H9 (cell line): ENCODE data around the gene ZNF521. TPM values are rescaled to one million over a fixed set of nuclear protein-coding genes. Genes with fewer than 3 reads are reported as not detected.

Experiments
- DNase-seq: peaks from one replicate; pipeline ENCODE4 v3.0.0-alpha.2; 2017
- H2AFZ ChIP-seq: one replicate; pipeline ENCODE4 v1.6.1; 2013; ENCODE audit warnings: mild to moderate bottlenecking, low read length, control low read depth, moderate library complexity
- H2AK5ac ChIP-seq: 2 replicates; pipeline ENCODE4 v1.6.1; 2013; ENCODE audit warnings: low read length, control low read depth, mixed read lengths; ENCODE audit not compliant: insufficient read length
- H2BK120ac ChIP-seq: one replicate; pipeline ENCODE4 v1.6.1; 2013; ENCODE audit warnings: low read depth, mild to moderate bottlenecking, low read length, control low read depth, inconsistent platforms; ENCODE audit not compliant: poor library complexity, severe bottlenecking
- H2BK12ac ChIP-seq: 2 replicates; pipeline ENCODE4 v1.6.1; 2013; ENCODE audit warnings: low read length, control low read depth, mixed read lengths, low read depth; ENCODE audit not compliant: insufficient read length
- H2BK15ac ChIP-seq: 2 replicates; pipeline ENCODE4 v1.6.1; 2013; ENCODE audit warnings: low read depth, low read length, control low read depth
- H2BK20ac ChIP-seq: one replicate; pipeline ENCODE4 v1.6.1; 2013; ENCODE audit warnings: low read depth, mild to moderate bottlenecking, low read length, control low read depth, inconsistent platforms; ENCODE audit not compliant: poor library complexity, severe bottlenecking
- H2BK5ac ChIP-seq: 2 replicates; pipeline ENCODE4 v1.6.1; 2013; ENCODE audit warnings: low read length, control low read depth, mixed read lengths; ENCODE audit not compliant: insufficient read length
- H3K14ac ChIP-seq: 2 replicates; pipeline ENCODE4 v1.6.1; 2013; ENCODE audit warnings: low read length, control low read depth; ENCODE audit not compliant: insufficient read depth
- H3K18ac ChIP-seq: 2 replicates; pipeline ENCODE4 v1.6.1; 2013; ENCODE audit warnings: low read depth, mild to moderate bottlenecking, mixed read lengths, low read length, control low read depth; ENCODE audit not compliant: insufficient read length
- H3K23ac ChIP-seq: 2 replicates; pipeline ENCODE4 v1.6.1; 2013; ENCODE audit warnings: low read length, control low read depth, mixed read lengths, low read depth; ENCODE audit not compliant: insufficient read length
- H3K23me2 ChIP-seq: 2 replicates; pipeline ENCODE4 v1.6.1; 2013; ENCODE audit warnings: low read depth, mild to moderate bottlenecking, mixed read lengths, low read length, control low read depth; ENCODE audit not compliant: insufficient read length, poor library complexity, severe bottlenecking
- H3K27ac ChIP-seq: 2 replicates; pipeline ENCODE4 v1.5.1; 2013; ENCODE audit warnings: low read length, control low read depth, mixed read lengths, low read depth; ENCODE audit not compliant: insufficient read length
- H3K27me3 ChIP-seq: 2 replicates; pipeline ENCODE4 v1.6.1; 2013; ENCODE audit warnings: low read length, control low read depth, inconsistent platforms; ENCODE audit not compliant: insufficient read depth
- H3K4ac ChIP-seq: 2 replicates; pipeline ENCODE4 v1.6.1; 2013; ENCODE audit warnings: low read depth, mild to moderate bottlenecking, control low read depth, inconsistent platforms, low read length, moderate library complexity
- H3K4me1 ChIP-seq: 2 replicates; pipeline ENCODE4 v1.6.1; 2013; ENCODE audit warnings: low read length, control low read depth, inconsistent platforms; ENCODE audit not compliant: insufficient read depth
- H3K4me2 ChIP-seq: 2 replicates; pipeline ENCODE4 v1.6.1; 2013; ENCODE audit warnings: low read length, control low read depth, mixed read lengths; ENCODE audit not compliant: insufficient read length, insufficient read depth
- H3K56ac ChIP-seq: 2 replicates; pipeline ENCODE4 v1.6.1; 2013; ENCODE audit warnings: low read depth, mild to moderate bottlenecking, mixed read lengths, low read length, control low read depth; ENCODE audit not compliant: insufficient read length
- H3K79me1 ChIP-seq: 2 replicates; pipeline ENCODE4 v1.6.1; 2013; ENCODE audit warnings: low read depth, mild to moderate bottlenecking, moderate library complexity, low read length, control low read depth, inconsistent platforms; ENCODE audit not compliant: insufficient read depth, poor library complexity, severe bottlenecking
- H3K79me2 ChIP-seq: 2 replicates; pipeline ENCODE4 v1.6.1; 2013; ENCODE audit warnings: low read length, control low read depth, inconsistent platforms; ENCODE audit not compliant: insufficient read depth
- H3K9ac ChIP-seq: 2 replicates; pipeline ENCODE4 v1.6.1; 2013; ENCODE audit warnings: low read length, control low read depth, mixed read lengths; ENCODE audit not compliant: insufficient read length; ENCODE audit errors: extremely low read depth
- H3K9me3 ChIP-seq: one replicate; pipeline ENCODE4 v1.6.1; 2013; ENCODE audit warnings: low read depth, low read length, inconsistent platforms; ENCODE audit not compliant: control insufficient read depth
- H3T11ph ChIP-seq: one replicate; pipeline ENCODE4 v1.6.1; 2013; ENCODE audit warnings: mild to moderate bottlenecking, low read length, control low read depth, inconsistent platforms
- H4K20me1 ChIP-seq: one replicate; pipeline ENCODE4 v1.6.1; 2013; ENCODE audit not compliant: control insufficient read depth, insufficient read length, insufficient read depth
- H4K5ac ChIP-seq: 2 replicates; pipeline ENCODE4 v1.6.1; 2013; ENCODE audit warnings: low read depth, mild to moderate bottlenecking, mixed read lengths, low read length, control low read depth; ENCODE audit not compliant: insufficient read length
- H4K8ac ChIP-seq: replicated peaks from 2 replicates; pipeline ENCODE4 v1.6.1; 2013; ENCODE audit warnings: low read length, control low read depth, mixed read lengths, low read depth; ENCODE audit not compliant: insufficient read length
- H4K91ac ChIP-seq: 2 replicates; pipeline ENCODE4 v1.6.1; 2013; ENCODE audit warnings: low read depth, mild to moderate bottlenecking, moderate library complexity, mixed read lengths, low read length, control low read depth; ENCODE audit not compliant: insufficient read length
- H3K27ac Mint-ChIP-seq, 3 experiments: 2 replicates in 2 of 3; 3 replicates in 1 of 3; pipeline ENCODE4 v1.8.0; 2020 to 2021; ENCODE audit warnings: mixed read lengths in 3 of 3, mild to moderate bottlenecking in 1 of 3, moderate library complexity in 1 of 3
- H3K27me3 Mint-ChIP-seq: 2 replicates; pipeline ENCODE4 v1.8.0; 2021; ENCODE audit warnings: low read depth, mild to moderate bottlenecking, moderate library complexity, mixed read lengths
- H3K36me3 Mint-ChIP-seq, 3 experiments: 2 replicates in 2 of 3; 3 replicates in 1 of 3; pipeline ENCODE4 v1.8.0; 2020 to 2021; ENCODE audit warnings: low read depth in 3 of 3, mixed read lengths in 3 of 3; ENCODE audit not compliant: insufficient read depth in 1 of 3
- H3K4me1 Mint-ChIP-seq, 2 experiments: 2 replicates each; pipeline ENCODE4 v1.8.0; 2020; ENCODE audit warnings: mixed read lengths in 2 of 2
- H3K4me3 Mint-ChIP-seq, 2 experiments: 2 replicates in 1 of 2; 3 replicates in 1 of 2; pipeline ENCODE4 v1.8.0; 2020 to 2021; ENCODE audit warnings: mild to moderate bottlenecking in 2 of 2, mixed read lengths in 2 of 2, moderate library complexity in 1 of 2
- H3K9me3 Mint-ChIP-seq, 2 experiments: 2 replicates in 1 of 2; 3 replicates in 1 of 2; pipeline ENCODE4 v1.8.0; 2020; ENCODE audit warnings: mild to moderate bottlenecking in 2 of 2, mixed read lengths in 2 of 2, moderate library complexity in 1 of 2
- WGBS: extraction: QIAGEN DNeasy Blood & Tissue Kit; methylation state at CpG from one replicate; pipeline ENCODE4 v1.1.7; 2013; ENCODE audit warnings: missing lambda C conversion rate, low lambda C conversion rate, mixed read lengths; ENCODE audit not compliant: insufficient read length; ENCODE audit errors: extremely low coverage; 5-methylcytosine and 5-hydroxymethylcytosine counted together
- total RNA-seq: library from RNA; stranded (reverse); gene quantifications from 2 replicates; pipeline ENCODE4 v1.2.1, GENCODE V29; 2021
- TF ChIP-seq, protein P1 (sequence below): fragments of 200-600 bp; sonication (generic); conservative IDR thresholded peaks from 3 replicates; pipeline ENCODE4 v1.8.0; 2021; ENCODE audit warnings: antibody characterized with exemption, mild to moderate bottlenecking

ZNF521 gene
- total RNA-seq, 1 experiment from 2014 or later: 3.3 TPM

DNA sequence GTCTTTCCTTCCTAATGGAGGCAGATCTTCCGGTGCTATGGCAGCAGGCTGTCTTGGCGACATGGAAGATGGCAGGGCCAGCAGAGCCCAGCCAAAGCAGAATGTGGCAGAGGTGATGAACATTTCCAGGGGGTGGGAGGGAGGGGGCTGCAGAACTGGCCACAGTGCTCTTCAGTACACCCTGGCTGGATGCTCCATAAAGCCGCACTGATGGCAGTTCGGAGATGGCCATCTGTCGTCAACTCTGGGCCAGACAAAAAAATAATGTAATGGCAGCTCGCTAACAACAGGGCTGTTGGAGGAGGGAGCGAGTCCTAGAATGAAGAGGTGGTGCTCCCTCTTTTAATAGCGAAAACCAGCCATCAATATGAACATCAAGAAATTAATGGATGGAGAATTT, 271.0 kb downstream of the ZNF521 start:
- Histone ChIP-seq H2BK5ac (no peak overlapping the region), H2BK12ac (no peak overlapping the region), H3K27me3 (no peaks in the 10 kb centered on the region), H3K14ac (no peak overlapping the region), H3K23me2 (no peaks in the 10 kb centered on the region), H3K4ac (no peak overlapping the region), H3K23ac (no peak overlapping the region), H2AFZ (no peak overlapping the region), H2BK20ac (no peak overlapping the region), H3K9ac (no peak overlapping the region), H3K18ac (no peak overlapping the region), H4K20me1 (no peaks in the 10 kb centered on the region), H2AK5ac (no peak overlapping the region), H3K27ac (no peak overlapping the region), H3K56ac (no peak overlapping the region), H3K4me1 (no peaks in the 10 kb centered on the region), H3K4me2 (no peak overlapping the region), H4K8ac (no peak overlapping the region), H3K79me2 (no peaks in the 10 kb centered on the region), H3K9me3 (no peaks in the 10 kb centered on the region), H4K5ac (no peak overlapping the region), H2BK15ac (no peak overlapping the region), H3T11ph (no peak overlapping the region), H4K91ac (no peak overlapping the region), H2BK120ac (no peak overlapping the region), H3K79me1 (no peaks in the 10 kb centered on the region)
- Mint-ChIP-seq H3K27me3 (peaks cover 3% of the 10 kb centered on the region), H3K4me3 (no peak overlapping the region), H3K36me3 (no peaks in the 10 kb centered on the region), H3K27ac (no peak overlapping the region), H3K4me1 (peaks cover 17 to 37% of the 10 kb centered on the region in 2 experiments), H3K9me3 (no peaks in the 10 kb centered on the region)
- no peak for DNase-seq
- TF ChIP-seq, protein P1, sequence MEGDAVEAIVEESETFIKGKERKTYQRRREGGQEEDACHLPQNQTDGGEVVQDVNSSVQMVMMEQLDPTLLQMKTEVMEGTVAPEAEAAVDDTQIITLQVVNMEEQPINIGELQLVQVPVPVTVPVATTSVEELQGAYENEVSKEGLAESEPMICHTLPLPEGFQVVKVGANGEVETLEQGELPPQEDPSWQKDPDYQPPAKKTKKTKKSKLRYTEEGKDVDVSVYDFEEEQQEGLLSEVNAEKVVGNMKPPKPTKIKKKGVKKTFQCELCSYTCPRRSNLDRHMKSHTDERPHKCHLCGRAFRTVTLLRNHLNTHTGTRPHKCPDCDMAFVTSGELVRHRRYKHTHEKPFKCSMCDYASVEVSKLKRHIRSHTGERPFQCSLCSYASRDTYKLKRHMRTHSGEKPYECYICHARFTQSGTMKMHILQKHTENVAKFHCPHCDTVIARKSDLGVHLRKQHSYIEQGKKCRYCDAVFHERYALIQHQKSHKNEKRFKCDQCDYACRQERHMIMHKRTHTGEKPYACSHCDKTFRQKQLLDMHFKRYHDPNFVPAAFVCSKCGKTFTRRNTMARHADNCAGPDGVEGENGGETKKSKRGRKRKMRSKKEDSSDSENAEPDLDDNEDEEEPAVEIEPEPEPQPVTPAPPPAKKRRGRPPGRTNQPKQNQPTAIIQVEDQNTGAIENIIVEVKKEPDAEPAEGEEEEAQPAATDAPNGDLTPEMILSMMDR: no peak
- no CpG with 5 or more reads among the region's 8 CpGs for WGBS
